SK-N-SH treated with all-trans-retinoic acid at 6 μM for 48 hours (cell line): ENCODE data around the gene LILRB3.
"Not testable (repeated sequence)": the region's sequence is repeated elsewhere in the genome, so short reads cannot be mapped to it uniquely, and the experiment has no call there.

Experiments used
- ARNTL ChIP-seq: fragments of 450-650 bp; formaldehyde crosslinking; IDR thresholded peaks from 2 replicates; pipeline ENCODE4 v1.5.0; 2020; ENCODE audit warnings: low read depth, mild to moderate bottlenecking, moderate library complexity, borderline replicate concordance
- BACH2 ChIP-seq: fragments of 250-450 bp; sonication (Bioruptor Pico); IDR thresholded peaks from 2 replicates; pipeline ENCODE4 v1.9.0; 2021; ENCODE audit warnings: mild to moderate bottlenecking, borderline replicate concordance
- CREB5 ChIP-seq: fragments of 250-450 bp; sonication (Bioruptor Pico); IDR thresholded peaks from 2 replicates; pipeline ENCODE4 v1.5.1; 2020; ENCODE audit warnings: low read depth, mild to moderate bottlenecking, moderate library complexity
- CSRNP3 ChIP-seq: fragments of 250-450 bp; sonication (Bioruptor Pico); IDR thresholded peaks from 2 replicates; pipeline ENCODE4 v1.5.1; 2021; ENCODE audit warnings: mild to moderate bottlenecking, moderate library complexity
- OSR1 ChIP-seq: fragments of 250-450 bp; sonication (Bioruptor Pico); IDR thresholded peaks from 2 replicates; pipeline ENCODE4 v1.8.0; 2022; ENCODE audit warnings: moderate library complexity, mild to moderate bottlenecking, inconsistent platforms
- POU6F1 ChIP-seq: fragments of 250-450 bp; sonication (Bioruptor Pico); IDR thresholded peaks from 2 replicates; pipeline ENCODE4 v1.8.0; 2021; ENCODE audit warnings: low read depth, mild to moderate bottlenecking, moderate library complexity, borderline replicate concordance
- SNAI2 ChIP-seq: fragments of 250-450 bp; sonication (Bioruptor Pico); IDR thresholded peaks from 2 replicates; pipeline ENCODE4 v1.5.0; 2020; ENCODE audit warnings: mild to moderate bottlenecking, moderate library complexity
- TCF4 ChIP-seq: fragments of 250-450 bp; sonication (Bioruptor Pico); IDR thresholded peaks from 2 replicates; pipeline ENCODE4 v1.8.0; 2021; ENCODE audit warnings: mild to moderate bottlenecking, moderate library complexity, borderline replicate concordance
- ZFP3 ChIP-seq: fragments of 250-450 bp; sonication (Bioruptor Pico); IDR thresholded peaks from 2 replicates; pipeline ENCODE4 v1.5.0; 2020; ENCODE audit warnings: mild to moderate bottlenecking, moderate library complexity
- TF ChIP-seq, protein P1 (sequence below): fragments of 250-450 bp; sonication (Bioruptor Pico); IDR thresholded peaks from 2 replicates; pipeline ENCODE4 v1.8.0; 2020; ENCODE audit warnings: mild to moderate bottlenecking, moderate library complexity, borderline replicate concordance

DNA sequence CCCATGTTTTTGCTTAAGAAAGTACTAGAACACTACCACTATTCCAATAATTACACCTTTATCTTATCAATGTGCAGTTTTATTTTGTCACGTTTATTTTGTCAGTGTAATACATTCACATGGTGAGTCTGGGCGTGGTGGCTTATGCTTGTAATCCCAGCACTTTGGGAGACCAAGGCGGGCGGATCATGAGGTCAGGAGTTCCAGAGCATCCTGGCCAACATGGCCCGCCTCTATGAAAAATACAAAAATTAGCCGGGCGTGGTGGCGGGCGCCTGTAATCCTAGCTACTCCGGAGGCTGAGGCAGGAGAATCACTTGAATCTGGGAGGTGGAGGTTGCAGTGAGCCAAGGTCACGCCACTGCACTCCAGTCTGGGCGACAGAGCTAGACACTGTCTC lies 28.3 kb downstream of the LILRB3 start:
- not testable (repeated sequence) for TF ChIP-seq ARNTL (CRISPR knock-in tag); CSRNP3 (CRISPR knock-in tag); SNAI2 (CRISPR knock-in tag); ZFP3; TCF4; OSR1 (CRISPR knock-in tag); BACH2 (CRISPR knock-in tag); POU6F1 (CRISPR knock-in tag); CREB5
- TF ChIP-seq, protein P1, sequence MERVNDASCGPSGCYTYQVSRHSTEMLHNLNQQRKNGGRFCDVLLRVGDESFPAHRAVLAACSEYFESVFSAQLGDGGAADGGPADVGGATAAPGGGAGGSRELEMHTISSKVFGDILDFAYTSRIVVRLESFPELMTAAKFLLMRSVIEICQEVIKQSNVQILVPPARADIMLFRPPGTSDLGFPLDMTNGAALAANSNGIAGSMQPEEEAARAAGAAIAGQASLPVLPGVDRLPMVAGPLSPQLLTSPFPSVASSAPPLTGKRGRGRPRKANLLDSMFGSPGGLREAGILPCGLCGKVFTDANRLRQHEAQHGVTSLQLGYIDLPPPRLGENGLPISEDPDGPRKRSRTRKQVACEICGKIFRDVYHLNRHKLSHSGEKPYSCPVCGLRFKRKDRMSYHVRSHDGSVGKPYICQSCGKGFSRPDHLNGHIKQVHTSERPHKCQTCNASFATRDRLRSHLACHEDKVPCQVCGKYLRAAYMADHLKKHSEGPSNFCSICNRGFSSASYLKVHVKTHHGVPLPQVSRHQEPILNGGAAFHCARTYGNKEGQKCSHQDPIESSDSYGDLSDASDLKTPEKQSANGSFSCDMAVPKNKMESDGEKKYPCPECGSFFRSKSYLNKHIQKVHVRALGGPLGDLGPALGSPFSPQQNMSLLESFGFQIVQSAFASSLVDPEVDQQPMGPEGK: not testable (repeated sequence)
